Measurements from ENCODE around the gene ULBP2.
"Not testable (repeated sequence)": the region's sequence is repeated elsewhere in the genome, so short reads cannot be mapped to it uniquely, and the experiment has no call there.

ULBP2 gene

DNA sequence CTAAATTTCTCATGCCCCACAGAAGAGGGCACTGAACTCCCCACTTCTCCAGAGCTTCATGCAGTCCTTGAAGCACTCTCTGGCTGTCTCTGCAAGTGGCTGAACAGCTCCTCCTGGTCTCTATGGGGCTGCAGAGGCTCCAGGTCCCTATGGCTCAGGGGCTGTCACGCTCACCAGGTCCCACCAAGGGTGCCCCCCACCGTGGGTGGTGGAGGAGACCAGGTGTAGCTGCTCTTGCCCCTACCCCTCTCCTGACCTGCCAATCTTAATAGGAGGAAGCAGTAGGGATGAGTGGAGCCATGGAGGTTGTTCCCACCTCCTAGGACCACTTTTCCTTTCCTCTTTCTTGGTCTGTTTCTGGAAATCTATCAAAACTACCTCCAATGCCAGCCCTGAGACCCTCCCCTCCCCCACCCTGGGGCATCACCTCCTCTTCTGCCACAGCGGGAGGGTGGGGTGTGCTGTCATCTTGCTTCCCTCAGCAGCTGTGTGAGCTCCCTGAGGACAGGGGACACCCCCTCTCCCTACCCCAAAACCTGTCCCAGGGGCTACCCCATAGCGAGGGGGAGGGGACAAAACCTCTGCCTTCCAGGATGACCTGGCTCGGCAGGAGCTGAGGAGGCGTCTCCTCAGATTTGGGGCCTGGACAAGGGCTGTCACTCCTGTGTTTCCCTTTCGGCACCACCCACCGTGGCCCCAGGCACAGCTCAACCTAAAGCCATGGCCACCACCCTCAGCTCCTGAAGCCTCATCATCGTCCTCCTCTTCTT, 31.9 kb upstream of the ULBP2 start:
- DNase-seq: no peak

GRCh38 chr6:149910721-149911151, 31.1 kb upstream of the ULBP2 start:
- no peak for DNase-seq

DNA sequence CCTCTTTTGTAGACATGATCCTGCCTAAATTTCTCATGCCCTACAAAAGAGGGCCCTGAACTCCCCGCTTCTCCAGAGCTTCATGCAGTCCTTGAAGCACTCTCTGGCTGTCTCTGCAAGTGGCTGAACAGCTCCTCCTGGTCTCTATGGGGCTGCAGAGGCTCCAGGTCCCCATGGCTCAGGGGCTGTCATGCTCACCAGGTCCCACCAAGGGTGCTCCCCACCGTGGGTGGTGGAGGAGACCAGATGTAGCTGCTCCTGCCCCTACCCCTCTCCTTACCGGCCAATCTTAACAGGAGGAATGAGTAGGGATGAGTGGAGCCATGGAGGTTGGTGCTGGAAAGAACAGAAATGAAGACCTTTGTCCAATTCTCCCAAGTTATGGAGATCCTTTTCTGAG, 29.1 kb upstream of the ULBP2 start:
- DNase-seq: not testable (repeated sequence)

DNA sequence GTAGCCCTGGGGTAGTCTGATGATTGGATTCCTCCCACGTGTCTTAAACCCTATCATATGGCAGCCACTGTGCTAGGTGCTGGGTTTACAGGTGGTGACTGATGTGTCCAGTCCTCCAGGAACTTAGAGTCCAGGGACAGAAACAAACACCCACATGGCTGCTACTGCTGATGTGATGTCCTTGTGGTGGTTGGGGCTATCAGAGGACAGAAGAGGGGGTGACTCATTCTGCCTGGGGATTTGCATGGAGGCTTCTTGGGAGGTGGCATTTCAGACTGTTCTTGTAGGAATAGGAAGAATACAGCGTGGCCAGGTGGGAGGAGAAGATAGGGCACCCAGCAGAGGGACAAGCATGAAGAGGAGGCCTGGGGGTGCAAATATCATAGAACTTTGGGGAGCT, 28.7 kb upstream of the ULBP2 start:
- DNase-seq: no peak

DNA sequence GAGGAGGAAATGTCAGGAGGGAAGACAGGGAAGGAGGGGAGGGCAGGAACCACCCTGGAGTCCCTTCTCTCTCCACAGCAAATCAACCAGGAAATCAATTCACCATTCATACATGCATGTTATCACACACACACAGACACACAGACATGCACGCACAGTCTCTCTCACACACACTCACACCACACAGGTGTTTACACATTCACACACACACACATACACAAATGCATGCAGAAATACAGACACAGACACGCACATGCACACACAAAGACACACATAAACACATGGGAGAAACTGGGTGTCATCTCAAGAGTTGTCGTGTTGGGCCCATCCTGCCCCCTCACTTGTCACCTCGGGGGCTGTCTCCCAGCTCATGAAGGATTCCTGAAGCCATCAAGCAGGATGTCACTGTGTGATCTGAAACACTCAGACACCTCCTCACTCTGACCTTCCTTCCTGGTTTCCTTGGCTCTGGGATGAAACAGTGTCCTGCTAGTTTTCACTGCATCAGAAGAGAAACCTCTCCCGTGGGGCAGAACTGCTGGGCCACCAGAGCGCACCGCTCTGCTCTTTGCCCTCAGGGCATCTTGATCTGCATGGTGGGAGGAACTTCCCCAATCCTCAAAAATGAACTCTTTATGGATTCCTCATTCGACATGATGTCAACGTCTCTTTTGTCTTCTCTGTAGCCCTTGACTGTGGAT, 28.1 kb upstream of the ULBP2 start:
- DNase-seq: no peak

DNA sequence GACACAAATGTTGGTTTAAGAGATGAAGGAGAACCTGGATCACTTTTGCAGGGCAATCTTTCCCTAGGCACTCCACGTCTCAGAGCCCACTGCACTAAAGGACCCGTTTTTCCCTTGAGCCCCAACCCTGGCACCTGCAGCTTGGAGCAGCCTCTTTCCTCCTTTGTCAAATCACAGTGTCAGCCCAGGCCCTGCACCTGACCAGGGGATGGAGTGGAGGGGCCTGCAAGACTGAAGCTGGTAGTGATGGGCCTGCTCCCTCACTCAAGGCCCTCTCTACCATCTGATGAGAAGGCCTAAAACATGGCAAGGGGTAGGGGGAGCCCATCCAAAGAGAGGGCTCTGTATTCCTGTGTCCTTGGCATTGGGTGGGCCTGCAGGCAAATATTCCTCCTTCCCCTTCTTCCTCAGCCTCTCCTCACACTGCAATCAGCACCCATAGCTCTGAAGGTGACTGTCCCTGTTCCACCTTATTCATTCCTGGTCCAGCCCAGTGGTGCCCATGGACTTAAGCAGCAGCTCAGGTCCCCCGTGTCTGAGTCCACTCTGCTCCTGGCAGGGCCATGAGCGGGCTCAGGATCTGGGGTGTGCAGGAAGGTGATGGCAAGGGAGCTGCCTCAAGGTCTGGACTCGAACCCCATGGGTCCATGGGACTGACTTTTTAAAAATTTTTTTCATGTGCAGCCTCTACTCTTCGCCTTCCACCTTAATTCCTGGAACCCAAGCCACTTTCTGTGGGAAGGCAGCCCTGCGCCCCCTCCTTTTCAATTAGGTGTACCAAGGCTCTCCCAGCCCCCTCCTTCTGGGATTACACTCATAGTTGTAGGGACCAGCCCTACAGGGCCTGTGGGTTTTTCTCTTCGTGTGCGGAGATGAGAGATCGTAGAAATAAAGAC, 25.6 kb upstream of the ULBP2 start:
- DNase-seq: no peak

- no peak for DNase-seq
Measured at GRCh38 chr6:149917679-149918078, 24.1 kb upstream of the ULBP2 start.

DNA sequence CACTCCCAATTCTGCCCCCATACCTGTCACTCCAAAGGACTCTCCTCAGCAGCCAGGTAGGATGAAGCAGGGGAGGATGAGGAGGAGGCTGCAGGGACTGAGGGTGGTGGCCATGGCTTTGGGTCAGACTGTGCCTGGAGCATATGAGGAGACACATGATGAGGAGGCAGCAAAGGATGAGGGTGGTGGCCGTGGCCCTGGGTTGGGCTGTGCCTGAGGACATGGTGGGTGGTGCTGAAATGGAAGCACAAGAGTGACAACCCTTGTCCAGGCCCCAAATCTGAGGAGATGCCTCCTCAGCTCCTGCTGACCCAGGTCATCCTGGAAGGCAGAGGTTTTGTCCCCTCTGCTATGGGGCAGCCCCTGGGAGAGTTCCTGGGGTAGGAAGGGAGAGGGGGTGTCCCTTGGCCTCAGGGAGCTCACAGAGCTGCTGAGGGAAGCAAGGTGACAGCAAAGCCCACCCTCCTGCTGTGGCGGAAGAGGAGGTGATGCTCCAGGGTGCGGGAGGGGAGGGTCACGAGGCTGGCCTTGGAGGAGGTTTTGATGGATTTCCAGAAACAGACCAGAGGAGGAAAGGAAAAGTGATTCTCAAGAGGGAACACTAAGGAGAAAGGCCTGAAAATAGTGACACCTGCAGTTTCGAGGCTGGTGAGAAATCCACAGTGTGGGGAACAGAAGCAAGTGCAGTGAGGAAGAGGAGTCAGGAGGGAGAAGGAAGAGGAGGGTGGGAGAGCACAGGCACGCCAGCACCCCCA, 23.5 kb upstream of the ULBP2 start:
- no peak for DNase-seq

DNA sequence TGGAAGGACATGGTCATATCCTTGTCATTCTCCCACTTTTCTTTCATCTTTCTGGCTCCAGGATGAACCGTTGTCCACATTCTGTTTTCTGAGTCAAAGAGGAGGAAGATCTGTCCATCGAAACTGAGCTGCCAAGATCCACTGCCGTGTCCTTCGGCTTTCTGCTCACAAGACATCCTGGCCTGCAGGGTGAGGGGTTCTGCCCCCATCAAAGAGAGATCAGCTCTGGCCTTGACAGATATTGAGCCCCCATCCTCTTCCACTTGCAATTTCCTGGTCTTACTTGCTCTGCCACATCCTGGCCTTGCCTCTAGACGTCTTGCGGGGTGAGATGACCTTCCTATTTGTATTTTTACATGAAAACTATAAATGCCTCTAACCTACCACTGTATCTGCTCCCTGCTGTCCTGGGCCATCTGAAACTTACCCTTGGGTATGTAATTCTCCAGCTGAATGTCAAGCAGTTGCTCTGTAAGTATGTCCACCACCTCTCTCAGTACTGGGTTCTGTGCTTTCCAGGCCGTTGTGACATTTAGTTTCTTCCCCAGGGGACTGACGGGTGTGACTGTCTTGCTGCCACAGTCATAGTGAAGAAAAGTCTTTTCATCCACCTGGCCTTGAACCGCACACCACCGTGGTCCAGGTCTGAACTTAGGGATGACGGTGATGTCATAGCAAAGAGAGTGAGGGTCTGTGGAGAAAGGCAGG, 22.5 kb upstream of the ULBP2 start:
- not testable (repeated sequence) for DNase-seq

- DNase-seq: no peak
Measured at GRCh38 chr6:149919834-149920225, 22.0 kb upstream of the ULBP2 start.

DNA sequence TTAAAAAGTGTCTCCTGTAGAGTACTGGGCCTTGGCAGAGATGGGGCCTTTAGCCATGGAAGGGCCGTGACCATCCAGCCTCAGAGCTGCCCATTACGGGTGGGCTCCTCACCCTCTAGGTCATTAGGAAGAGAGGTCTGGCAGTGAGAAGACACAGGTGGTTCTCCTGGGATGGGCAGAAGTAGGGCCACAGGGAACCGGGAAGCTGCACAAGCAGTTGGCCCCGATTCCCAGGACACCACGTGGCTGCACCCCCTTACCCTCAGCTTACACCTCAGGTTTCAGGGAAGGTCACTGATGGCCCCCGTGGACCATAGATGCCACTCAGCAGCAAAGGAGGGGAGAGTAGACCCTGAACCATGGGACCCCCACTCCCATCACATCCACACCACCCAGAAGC, 20.5 kb upstream of the ULBP2 start:
- DNase-seq: no peak

DNA sequence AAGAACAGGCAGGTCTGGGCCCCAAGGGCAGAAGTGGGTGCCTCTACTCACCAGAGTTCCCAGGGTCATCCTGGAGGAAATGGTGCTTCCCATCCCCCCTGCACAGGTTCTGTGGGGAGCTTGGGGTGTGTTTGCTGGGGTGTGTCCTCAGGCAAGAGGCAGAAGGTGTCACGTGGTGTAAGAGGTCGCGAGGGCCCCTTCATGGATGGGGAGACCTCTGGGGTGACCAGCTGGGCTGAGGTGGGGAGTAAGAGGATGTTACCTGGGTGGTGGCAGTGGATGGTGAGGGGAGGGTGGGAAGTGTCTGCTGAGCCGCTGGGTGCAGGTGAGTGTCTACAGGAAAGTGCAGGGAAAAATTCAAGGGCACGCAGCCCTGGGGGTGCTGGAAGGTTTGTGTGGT, 19.7 kb upstream of the ULBP2 start:
- DNase-seq: not testable (repeated sequence)

GRCh38 chr6:149922642-149923326, 19.0 kb upstream of the ULBP2 start, which contains the start of gene RAET1G:
Gene RAET1G (minus strand): TSS chr6:149923121. CDS start chr6:149923010, 111 bp downstream.
- DNase-seq: peak; percentile 83

GRCh38 chr6:149923327-149923986, 18.4 kb upstream of the ULBP2 start:
- no peak for DNase-seq

GRCh38 chr6:149924206-149924932, 17.4 kb upstream of the ULBP2 start:
- DNase-seq: no peak

- DNase-seq: no peak
Measured at GRCh38 chr6:149924933-149925252, 16.9 kb upstream of the ULBP2 start.

- no peak for DNase-seq
Measured at GRCh38 chr6:149925253-149925973, 16.4 kb upstream of the ULBP2 start.

DNA sequence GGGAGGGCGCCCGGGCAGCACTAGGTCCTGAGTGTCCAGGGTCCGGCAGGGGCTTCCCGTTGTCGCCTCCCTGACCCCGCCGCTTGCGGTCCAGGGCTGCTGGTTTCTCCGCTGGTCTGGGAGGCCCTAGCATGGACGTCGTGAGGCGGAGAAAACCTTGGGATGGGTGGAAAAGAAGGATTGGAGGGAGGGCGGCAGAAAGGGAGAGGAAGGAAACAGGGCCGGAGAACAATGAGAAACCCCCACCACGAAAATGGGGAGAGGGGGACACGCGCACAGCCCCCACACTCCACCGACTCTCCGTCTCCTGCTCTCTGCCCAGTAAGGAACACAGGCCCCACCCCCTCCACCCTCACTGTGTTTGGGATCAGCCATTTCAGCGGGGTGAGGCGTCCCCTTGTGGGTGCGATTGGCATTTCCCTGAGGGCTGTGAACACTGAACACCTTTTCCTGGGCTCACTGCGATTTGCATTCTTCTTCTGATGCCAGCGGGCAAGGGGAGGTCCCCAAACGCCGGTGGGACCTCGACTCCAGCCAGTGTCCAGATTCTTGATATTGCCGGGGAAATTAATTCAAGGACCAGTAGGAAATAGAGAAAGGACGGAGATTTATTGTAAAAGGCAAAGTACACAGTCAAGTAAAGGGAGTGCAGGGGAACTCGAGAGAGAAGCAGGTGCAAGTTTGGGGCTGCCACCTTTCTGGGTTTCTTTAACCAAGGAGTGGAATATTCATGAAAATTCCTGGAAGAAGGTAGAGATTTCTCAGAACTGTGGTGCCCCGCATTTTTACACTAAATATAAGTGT, 15.6 kb upstream of the ULBP2 start:
- DNase-seq: peak; percentile 83

GRCh38 chr6:149927025-149927424, 14.8 kb upstream of the ULBP2 start:
- not testable (repeated sequence) for DNase-seq
